GM21786 (cell line): ENCODE results near the gene HAGHL.
"Not testable (repeated sequence)": the region's sequence is repeated elsewhere in the genome, so short reads cannot be mapped to it uniquely, and the experiment has no call there.

Experiments used
- ATAC-seq: cut with Tn5 transposase; IDR thresholded peaks from one replicate; pipeline ENCODE4 v1.9.1; 2021; ENCODE audit not compliant: unreplicated experiment

HAGHL gene

GRCh38 chr16:707062-707538 is 19.8 kb upstream of the HAGHL start:
- ATAC-seq, result no peak

GRCh38 chr16:708019-708418 is 18.9 kb upstream of the HAGHL start:
- ATAC-seq, result no peak

GRCh38 chr16:708959-709358 is 17.9 kb upstream of the HAGHL start:
- no peak for ATAC-seq

- no peak for ATAC-seq
Measured at GRCh38 chr16:709566-710499, 17.1 kb upstream of the HAGHL start.

- ATAC-seq, result no peak
Measured at GRCh38 chr16:710500-711075, 16.3 kb upstream of the HAGHL start.

GRCh38 chr16:711084-711483 is 15.8 kb upstream of the HAGHL start:
- ATAC-seq, result no peak

- ATAC-seq, result no peak
Measured at GRCh38 chr16:711548-712320, 15.2 kb upstream of the HAGHL start.

- ATAC-seq, result not testable (repeated sequence)
Measured at GRCh38 chr16:712740-713250, 14.1 kb upstream of the HAGHL start.

- no peak for ATAC-seq
Measured at GRCh38 chr16:714079-714478, 12.8 kb upstream of the HAGHL start.

- ATAC-seq, result peak; percentile 67
Measured at GRCh38 chr16:714558-715476, 12.1 kb upstream of the HAGHL start, which contains the start of gene METRN. TSS of gene METRN (plus strand) at chr16:715118. CDS start at chr16:715290, 172 bp downstream.

GRCh38 chr16:715477-716199 is 11.3 kb upstream of the HAGHL start:
- ATAC-seq, result no peak

GRCh38 chr16:716200-716568 is 10.7 kb upstream of the HAGHL start:
- no peak for ATAC-seq

- ATAC-seq, result no peak
Measured at GRCh38 chr16:716768-717325, 10.1 kb upstream of the HAGHL start.

GRCh38 chr16:717450-718245 is 9.3 kb upstream of the HAGHL start:
- ATAC-seq, result no peak

GRCh38 chr16:718389-718788 is 8.5 kb upstream of the HAGHL start:
- ATAC-seq, result no peak

GRCh38 chr16:718922-719321 is 8.0 kb upstream of the HAGHL start:
- ATAC-seq, result no peak

GRCh38 chr16:719815-720446 is 7.0 kb upstream of the HAGHL start:
- no peak for ATAC-seq

- ATAC-seq, result no peak
Measured at GRCh38 chr16:720447-720989, 6.4 kb upstream of the HAGHL start.
